Fibroblast of lung (primary cell): ENCODE data around the gene GINS1.

Experiments used
- CTCF ChIP-seq, 2 donors: IDR thresholded peaks in 1 of 2; conservative IDR thresholded peaks in 1 of 2; 1 replicate in 1 of 2; 2 replicates in 1 of 2; pipeline ENCODE4 v1.5.1; 2011 to 2012; ENCODE audit warnings: low read length in 2 of 2, control low read depth in 1 of 2, inconsistent platforms in 1 of 2, low read depth in 1 of 2, mild to moderate bottlenecking in 1 of 2
- EZH2 ChIP-seq: IDR thresholded peaks from 2 replicates; pipeline ENCODE4 v1.5.1; 2012; ENCODE audit warnings: low read length, control low read depth, mild to moderate bottlenecking; ENCODE audit errors: missing control alignments

GRCh38 chr20:25361287-25361683 is 46.2 kb upstream of the GINS1 start:
- TF ChIP-seq CTCF (conservative IDR thresholded peaks at IDR 0.05 in 1 of 2, IDR thresholded peaks at IDR 0.05 in 1 of 2; ENCODE audit: low read depth in 1 of 2, low read length in 2 of 2) (no peak), EZH2 (no peak)
